ENCODE data around the gene RTN4R.
A peak's percentile ranks its signal among the peaks of the same experiment; 100 is the strongest.
"Not testable (repeated sequence)": the region's sequence is repeated elsewhere in the genome, so short reads cannot be mapped to it uniquely, and the experiment has no call there.

RTN4R gene

GRCh38 chr22:20286784-20287423 is 18.8 kb upstream of the RTN4R start:
- DNase-seq (ENCODE audit: low spot score) = not testable (repeated sequence)

DNA sequence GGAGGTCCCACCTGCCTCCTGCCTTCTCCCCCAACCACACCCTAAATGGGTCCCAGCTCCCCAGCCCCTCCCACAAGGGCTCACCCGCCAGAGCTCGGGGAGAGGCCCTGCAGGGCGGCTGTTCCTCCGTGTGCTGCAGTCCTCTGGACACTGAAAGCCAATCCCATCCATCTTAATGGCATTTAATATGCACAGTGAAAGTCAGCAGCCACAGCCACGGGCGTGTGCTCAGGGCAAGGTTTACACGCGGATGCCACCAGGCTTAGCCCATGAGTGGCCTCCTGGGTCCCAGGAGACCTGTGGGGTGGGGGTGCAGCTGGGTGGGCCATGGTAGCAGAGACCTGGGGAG is 18.2 kb upstream of the RTN4R start:
- DNase-seq (ENCODE audit: low spot score) = not testable (repeated sequence)

DNA sequence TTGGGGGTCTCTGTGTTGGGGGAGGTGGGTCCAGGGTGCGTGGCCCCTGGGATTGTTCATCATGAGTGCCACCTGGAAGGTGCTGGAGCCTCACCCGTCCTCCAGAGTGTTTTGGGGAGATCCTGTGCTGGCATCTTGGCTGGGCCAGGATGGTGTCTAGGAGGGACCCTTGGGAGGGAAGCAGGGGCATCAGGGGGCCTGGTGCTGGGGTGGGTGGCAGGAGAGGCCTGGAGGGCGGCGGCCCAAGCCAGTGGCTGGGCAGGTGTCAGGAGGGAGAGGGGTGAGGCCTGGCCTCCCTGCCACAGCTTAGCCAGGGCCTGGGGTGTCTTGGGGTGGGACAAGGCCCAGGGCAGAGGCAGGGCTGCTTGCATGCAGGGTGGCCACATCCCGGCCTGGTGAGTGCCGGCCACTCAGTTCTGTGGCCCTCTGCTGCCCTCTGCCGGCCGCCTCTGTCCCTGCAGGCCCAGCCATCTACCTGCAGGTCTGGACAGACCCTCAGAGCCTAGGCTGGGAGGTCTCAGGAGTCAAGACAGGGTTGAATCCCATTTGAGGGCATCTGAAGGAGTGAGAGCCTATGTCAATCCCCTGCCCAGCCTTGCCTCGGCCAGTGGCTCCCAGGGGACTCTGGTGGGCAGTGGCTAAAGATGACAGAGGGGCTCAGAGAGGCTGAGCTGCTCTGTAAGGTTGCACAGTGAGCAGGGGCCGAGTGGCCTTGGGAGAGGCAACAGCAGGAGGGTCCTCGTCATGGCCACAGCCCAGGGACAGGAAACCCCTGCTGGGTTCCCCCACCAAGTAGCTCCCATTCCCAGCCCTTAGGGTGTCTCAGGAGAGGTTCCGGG is 17.6 kb upstream of the RTN4R start:
- peak; percentile 58 for DNase-seq (ENCODE audit: low spot score)

DNA sequence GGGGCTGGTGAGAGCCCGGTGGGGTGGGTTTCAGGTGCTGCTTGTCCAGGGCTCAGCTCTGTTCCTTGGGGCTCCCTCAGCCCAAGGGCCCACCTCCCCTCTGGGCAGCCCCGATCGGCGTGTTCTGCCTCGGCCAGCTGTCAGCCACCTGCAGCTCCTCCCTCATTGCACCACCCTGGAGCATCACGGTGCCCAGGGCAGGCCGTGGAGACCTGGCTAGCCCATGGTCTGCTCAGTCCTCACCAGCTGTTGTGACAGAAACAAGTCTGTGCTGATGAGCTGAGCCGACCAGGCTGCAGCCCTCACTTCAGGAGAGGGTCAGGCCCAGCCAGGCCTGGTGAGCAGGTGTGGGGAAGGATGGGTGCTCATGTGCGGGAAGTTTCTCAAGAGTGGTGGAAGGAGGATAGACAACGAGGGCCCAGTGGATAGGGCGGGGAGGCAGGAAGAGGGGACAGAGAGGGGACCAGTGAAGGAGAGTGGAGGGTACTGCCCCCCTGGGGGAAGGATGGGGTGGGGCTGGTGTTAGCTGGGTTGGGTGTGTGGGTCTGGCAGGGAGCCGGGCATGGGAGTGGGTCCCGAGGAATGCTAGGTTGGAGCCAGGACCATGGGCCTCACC is 16.5 kb upstream of the RTN4R start:
- no peak for DNase-seq (ENCODE audit: low spot score)

DNA sequence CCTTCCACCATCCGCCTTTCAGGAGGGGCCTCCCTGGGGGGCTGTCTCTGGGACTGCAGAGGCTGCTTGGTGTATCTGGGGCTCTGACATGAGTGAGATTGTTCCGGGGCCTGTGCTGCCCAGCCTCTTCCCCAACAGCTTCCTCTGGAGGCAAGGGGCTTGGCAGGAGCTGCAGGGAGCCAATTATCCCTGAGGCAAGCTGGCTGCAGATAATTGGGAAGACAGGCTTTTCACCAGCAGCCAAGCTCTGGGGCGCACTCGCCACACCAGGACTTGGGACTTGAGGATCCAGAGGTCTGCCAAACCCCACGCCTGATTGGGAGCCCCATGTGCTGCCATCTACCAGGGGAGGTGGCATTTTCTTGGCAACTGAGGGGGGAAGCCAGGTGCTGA is 15.6 kb upstream of the RTN4R start:
- no peak for DNase-seq (ENCODE audit: low spot score)

DNA sequence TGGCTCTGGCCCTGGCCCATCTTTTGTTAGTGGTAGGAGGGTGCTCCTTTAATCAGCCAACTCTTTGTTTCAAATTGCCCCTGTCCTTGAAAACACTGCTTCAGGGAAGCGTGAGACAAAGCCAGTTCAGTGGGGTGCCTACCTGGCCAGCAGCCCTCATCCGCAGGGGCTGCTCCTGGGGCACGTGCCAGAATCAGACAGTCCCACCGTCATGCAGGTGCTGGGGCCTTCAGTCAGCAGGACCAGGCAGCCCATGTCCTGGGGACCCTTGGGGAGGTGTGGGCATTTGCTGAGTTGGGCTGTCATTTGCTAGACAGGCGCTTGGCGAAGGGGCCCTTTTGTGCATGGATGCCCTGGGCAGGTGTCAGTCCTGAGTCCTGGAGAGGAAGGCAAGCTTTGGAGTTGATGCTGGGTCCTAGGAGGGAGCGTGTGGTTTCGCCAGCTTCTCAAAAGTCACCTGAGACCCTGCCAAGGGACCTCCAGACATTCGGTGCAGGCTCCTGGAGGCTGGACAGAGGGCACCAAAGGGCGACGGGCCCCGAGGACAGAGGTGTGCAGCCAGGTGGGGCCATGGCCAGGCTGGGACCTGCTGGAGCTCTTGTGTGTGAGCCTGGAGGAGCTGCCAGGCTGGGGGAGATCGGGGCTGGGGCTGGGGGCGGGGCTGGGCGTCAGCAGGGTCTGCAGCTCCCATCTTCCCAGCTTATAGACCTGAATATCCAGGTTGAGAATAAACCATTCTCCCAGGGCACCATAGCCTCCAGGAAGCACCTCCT is 15.0 kb upstream of the RTN4R start:
- no peak for DNase-seq (ENCODE audit: low spot score)

- DNase-seq (ENCODE audit: low spot score) = no peak
Measured at GRCh38 chr22:20281891-20282290, 13.8 kb upstream of the RTN4R start.

DNA sequence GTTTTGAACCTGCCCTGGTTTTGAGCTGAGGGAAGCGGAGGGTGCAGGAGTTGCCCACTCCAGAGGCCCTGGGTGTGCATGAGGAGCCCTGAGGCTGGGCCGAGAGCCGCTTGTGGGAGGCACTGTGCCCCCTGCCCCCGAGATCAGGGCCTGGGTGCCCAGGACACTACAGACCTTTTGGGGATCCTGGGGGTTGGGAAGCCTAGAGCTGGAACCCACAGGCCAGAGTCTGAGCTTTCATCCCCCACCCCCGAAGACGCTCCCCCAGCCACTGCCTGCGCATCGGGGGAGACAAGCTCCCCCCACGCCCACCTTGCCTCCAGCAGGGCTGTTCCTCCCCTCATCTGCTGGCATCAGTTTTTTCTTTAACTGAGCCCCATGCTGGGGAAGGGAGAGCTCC is 13.4 kb upstream of the RTN4R start:
- not testable (repeated sequence) for DNase-seq (ENCODE audit: low spot score)

- no peak for DNase-seq (ENCODE audit: low spot score)
Measured at GRCh38 chr22:20280866-20281265, 12.7 kb upstream of the RTN4R start.

- not testable (repeated sequence) for DNase-seq (ENCODE audit: low spot score)
Measured at GRCh38 chr22:20280163-20280562, 12.0 kb upstream of the RTN4R start.

GRCh38 chr22:20279662-20280134 is 11.6 kb upstream of the RTN4R start:
- DNase-seq (ENCODE audit: low spot score) = no peak

GRCh38 chr22:20278726-20279490 is 10.8 kb upstream of the RTN4R start:
- not testable (repeated sequence) for DNase-seq (ENCODE audit: low spot score)

- not testable (repeated sequence) for DNase-seq (ENCODE audit: low spot score)
Measured at GRCh38 chr22:20277936-20278635, 10.0 kb upstream of the RTN4R start.

DNA sequence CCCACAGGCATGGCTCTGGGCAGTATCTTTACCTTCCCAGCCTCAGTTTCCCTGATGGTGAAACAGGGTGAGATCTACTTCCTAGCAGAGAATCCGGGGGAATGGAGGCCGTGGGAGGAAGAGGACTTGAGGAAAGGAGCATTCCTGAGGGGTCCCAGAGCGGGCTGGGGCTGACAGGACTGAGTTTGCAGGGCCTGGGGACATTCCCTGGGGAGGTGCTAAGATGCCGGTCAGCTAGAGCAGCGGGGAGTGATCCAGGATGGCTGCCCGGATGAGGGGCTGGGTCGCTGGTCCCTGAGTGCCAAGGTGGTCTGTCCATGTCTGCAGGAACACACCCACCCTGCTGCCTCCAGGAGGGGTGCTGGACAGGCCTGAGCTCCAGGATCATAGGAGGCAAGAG is 8.3 kb upstream of the RTN4R start:
- DNase-seq (ENCODE audit: low spot score) = no peak

DNA sequence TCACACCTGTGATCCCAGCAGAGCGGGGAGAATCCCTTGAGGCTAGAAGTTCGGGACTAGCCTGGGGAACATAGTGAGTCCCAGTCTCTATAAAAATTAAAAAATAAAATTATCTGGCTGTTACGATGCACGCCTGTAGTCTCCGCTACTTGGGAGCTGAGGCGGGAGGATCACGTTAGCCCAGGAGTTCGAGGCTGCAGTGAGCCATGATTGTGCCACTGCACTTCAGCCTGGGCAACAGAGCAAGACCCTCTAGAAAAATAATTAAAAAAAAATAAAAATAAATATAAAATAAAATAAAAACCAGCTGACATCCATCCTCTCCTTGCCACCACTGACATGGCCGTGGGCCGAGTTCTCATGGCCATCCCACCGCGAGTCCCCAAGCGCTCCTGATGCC is 7.7 kb upstream of the RTN4R start:
- DNase-seq (ENCODE audit: low spot score) = no peak

GRCh38 chr22:20275325-20275724 is 7.2 kb upstream of the RTN4R start:
- DNase-seq (ENCODE audit: low spot score) = not testable (repeated sequence)

DNA sequence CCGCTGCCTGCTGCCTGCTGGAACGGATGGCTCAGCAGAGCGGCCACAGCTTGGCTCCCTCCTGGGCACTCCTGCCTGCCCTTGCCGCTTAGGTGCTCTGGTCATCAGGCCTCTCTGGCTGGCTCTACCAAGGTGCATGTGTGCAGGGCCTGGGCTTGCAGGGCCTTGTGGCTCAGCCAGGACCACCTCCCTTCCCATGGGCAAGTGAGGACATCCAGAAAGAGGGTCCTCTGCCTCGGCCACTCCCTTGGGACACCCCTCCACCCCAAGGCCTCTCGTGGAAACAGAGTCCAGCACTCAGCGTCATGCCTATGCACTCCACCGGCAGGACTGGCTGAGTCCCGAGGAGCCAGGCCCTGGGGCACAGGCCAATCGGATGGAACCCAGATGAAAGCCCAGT is 6.3 kb upstream of the RTN4R start:
- not testable (repeated sequence) for DNase-seq (ENCODE audit: low spot score)

- no peak for DNase-seq (ENCODE audit: low spot score)
Measured at GRCh38 chr22:20273758-20274181, 5.7 kb upstream of the RTN4R start.

GRCh38 chr22:20272700-20273099 is 4.6 kb upstream of the RTN4R start:
- DNase-seq (ENCODE audit: low spot score) = no peak

GRCh38 chr22:20272174-20272573 is 4.1 kb upstream of the RTN4R start:
- DNase-seq (ENCODE audit: low spot score) = no peak
